ENCODE results near the gene PERM1. TPM values are rescaled to one million over a fixed set of nuclear protein-coding genes. Genes with fewer than 3 reads are reported as not detected.

The PERM1 gene
- total and polyA plus RNA-seq, 4 donors: under 0.01 to 0.06 TPM; not detected in 2

- no peaks in the 10 kb centered on the region for H3K27me3 ChIP-seq (ENCODE audit: control insufficient read depth in 4 of 4, insufficient read depth in 4 of 4, low read length in 3 of 4)
Observed at GRCh38 chr1:951364-951763, 30.5 kb downstream of the PERM1 start.

More at GRCh38 chr1:951364-951763, 30.5 kb downstream of the PERM1 start:
- Histone ChIP-seq H3K36me3 (ENCODE audit: control insufficient read depth in 4 of 4, insufficient read depth in 3 of 4, low read depth in 1 of 4, low read length in 3 of 4) (peaks cover 30 to 95% (median 37%) of the 10 kb centered on the region in 4 donors), H3K4me3 (ENCODE audit: low read depth in 1 of 3, low read length in 3 of 3) (no peak overlapping the region), H3K9ac (ENCODE audit: low read depth in 1 of 2, low read length in 2 of 2) (no peak overlapping the region), H3K27ac (ENCODE audit: low read depth in 1 of 2, low read length in 2 of 2) (no peak overlapping the region), H3K4me1 (ENCODE audit: control insufficient read depth in 4 of 4, insufficient read depth in 4 of 4, low read length in 3 of 4) (no peaks in the 10 kb centered on the region), H3K9me3 (ENCODE audit: control insufficient read depth in 4 of 4, low read length in 3 of 4) (no peaks in the 10 kb centered on the region)
- no peak for DNase-seq (ENCODE audit: low spot score)
- WGBS: 84% methylated on average over 6 of the region's 6 CpGs
- TF ChIP-seq ZBTB33 (IDR thresholded peaks at IDR 0.05): no peak
- TF ChIP-seq YY1 (IDR thresholded peaks at IDR 0.05): no peak
- no peak for TF ChIP-seq NR2F2 (IDR thresholded peaks at IDR 0.05)
- no peak for TF ChIP-seq ATF3 (IDR thresholded peaks at IDR 0.05)
- no peak for TF ChIP-seq RXRA (IDR thresholded peaks at IDR 0.05)
- no peak for TF ChIP-seq REST (IDR thresholded peaks at IDR 0.05)
- TF ChIP-seq TAF1 (conservative IDR thresholded peaks at IDR 0.05): no peak
- no peak for TF ChIP-seq CTCF (IDR thresholded peaks at IDR 0.05; ENCODE audit: low read depth, low read length, missing input control)
- TF ChIP-seq RAD21 (IDR thresholded peaks at IDR 0.05): no peak
- TF ChIP-seq GABPA (IDR thresholded peaks at IDR 0.05 in 1 of 2, conservative IDR thresholded peaks at IDR 0.05 in 1 of 2): no peak
- TF ChIP-seq HNF4A (conservative IDR thresholded peaks at IDR 0.05): no peak

All from liver (tissue), 9 donors.